GM18507 (cell line): ENCODE data around the gene PDIA6.

Experiments used
- DNase-seq: peaks from one replicate; pipeline ENCODE4 v3.0.0; 2011; ENCODE audit warnings: low read depth; ENCODE audit not compliant: insufficient read length; ENCODE audit errors: extremely low spot score
- FAIRE-seq: peaks from 2 replicates; lab custom pipeline; 2011; peaks lifted over from hg19 to GRCh38; lab: Jason Lieb, UNC

Gene PDIA6

DNA sequence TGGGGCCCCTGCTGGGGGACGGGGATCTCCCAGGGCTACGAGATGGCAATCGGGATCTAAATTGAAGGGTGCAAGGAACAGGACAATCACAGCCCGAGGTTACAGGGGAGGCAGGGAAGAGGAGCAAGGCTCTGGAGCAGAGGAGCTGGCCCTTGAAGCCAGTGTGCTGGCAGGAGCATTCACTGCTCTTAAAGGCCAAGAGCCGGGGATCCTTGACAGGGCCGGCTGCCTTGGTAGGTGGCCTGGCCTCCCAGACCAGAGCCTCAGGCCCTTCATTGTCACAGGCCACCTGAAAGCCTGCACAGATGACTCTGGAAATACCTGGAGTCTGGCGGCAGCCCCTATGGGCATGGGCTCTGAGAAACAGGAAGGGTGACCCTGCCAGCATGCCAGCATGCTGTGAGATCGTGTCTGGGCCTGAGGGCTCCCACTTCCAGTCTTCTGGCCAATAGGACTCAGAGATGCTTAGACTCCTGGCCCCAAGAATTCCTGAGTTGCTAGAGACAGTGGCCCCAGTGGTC, 38.7 kb downstream of the PDIA6 start:
- no peak for DNase-seq
- no peak for FAIRE-seq

DNA sequence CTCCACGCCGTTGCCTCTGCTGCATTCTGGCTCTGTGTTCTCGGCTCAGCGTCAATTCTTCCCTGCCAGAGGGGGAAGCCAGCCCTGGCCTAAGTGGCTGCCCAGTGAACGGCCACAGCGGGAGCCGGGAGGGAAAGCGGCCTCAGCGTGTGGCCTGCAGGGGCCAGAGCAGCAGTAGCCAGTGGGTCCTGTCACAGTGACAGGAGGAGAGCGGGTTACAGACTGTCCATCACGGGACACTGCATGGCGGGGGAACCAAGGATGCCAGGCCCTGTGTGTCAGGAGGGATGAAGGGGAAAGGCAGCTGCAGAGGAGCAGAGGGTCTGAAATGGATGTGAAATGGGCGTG, 39.7 kb downstream of the PDIA6 start:
- DNase-seq (no peak), FAIRE-seq (no peak)

- DNase-seq (no peak), FAIRE-seq (no peak)
Observed at GRCh38 chr2:10772201-10772867, 40.3 kb downstream of the PDIA6 start.

- DNase-seq (no peak), FAIRE-seq (no peak)
Observed at GRCh38 chr2:10771786-10772185, 40.8 kb downstream of the PDIA6 start.

GRCh38 chr2:10770956-10771750, 41.4 kb downstream of the PDIA6 start:
- FAIRE-seq: no peak
- DNase-seq: no peak

DNA sequence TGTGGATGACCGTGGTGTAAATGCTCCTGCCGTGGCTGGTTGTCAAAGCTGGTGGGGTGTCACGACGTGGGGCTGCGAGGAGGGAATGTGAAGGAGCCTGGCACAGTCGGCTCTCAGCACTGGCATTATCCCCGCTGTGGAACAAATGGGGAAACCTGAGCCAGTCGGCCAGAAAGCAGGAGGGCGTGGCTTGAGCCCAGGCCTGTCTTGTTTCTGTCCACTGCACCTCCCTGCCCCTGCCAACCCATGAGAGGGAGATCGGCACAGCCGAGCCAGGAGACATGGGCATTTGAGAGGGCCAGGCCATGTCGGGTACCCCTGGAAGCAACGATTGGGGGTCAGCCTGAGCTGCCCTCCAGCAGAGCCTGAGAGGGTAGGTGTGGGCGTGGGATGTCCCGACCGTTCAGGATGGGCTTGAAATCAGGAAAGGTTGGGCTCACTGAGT, 44.5 kb downstream of the PDIA6 start:
- FAIRE-seq (no peak), DNase-seq (no peak)

- FAIRE-seq (no peak), DNase-seq (no peak)
Observed at GRCh38 chr2:10765914-10766313, 46.7 kb downstream of the PDIA6 start.

DNA sequence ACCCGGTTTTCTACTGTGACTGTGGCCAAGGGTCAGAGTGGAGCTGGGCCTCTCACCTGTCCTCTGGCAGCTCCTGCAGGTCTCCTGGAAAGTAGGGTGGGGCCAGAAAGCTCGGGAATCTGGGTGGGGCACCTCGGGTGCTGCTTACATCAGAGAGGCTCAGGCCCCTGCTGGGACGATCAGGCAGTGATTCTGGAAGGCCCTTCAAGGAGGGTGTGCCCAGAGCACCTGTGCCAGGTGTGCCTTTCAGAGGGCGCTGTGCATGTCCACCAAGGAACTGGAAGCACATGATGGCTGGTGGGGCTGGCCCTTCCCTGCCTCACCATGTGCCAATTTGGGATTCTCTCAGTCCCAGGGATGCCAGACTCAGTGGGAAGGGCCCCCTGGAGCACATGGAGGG, 47.1 kb downstream of the PDIA6 start:
- FAIRE-seq (no peak), DNase-seq (no peak)

DNA sequence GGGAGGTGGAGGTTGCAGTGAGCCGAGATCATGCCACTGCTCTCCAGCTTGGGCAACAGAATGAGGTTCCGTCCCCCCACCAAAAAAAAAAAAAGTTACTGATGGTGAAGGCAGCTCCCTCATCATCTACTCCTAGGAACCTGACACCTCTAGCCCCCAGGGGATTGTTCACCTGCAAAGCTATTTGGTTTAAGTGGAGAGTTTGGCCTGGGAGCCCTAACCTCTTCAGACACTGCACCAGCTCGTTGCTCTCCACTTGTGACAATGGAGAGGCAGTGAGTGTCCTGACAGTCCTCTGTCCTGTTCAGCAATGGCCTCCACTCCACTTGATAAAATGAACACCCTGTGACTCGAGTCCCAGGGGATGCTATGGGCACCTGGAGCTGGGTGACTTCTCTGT, 47.7 kb downstream of the PDIA6 start:
- FAIRE-seq (no peak), DNase-seq (no peak)

GRCh38 chr2:10764096-10764785, 48.3 kb downstream of the PDIA6 start:
- no peak for DNase-seq
- FAIRE-seq: no peak

DNA sequence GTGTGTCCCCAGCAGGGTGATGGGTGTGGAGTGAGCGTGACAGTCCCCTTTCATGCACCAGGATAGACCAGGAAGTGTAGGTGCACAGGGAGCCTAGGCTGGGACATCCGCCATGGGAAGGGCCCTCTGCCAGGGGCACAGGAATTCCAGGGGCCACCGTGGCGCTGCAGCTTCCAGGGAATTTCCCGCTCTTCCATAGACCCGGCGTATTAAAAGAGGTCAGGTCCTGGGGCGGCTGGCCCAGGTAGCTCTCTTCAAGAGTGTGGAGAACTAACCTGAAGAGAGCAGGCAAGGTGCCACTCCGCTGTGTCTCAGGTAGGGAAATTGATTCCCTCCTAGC, 49.2 kb downstream of the PDIA6 start:
- FAIRE-seq: no peak
- no peak for DNase-seq

DNA sequence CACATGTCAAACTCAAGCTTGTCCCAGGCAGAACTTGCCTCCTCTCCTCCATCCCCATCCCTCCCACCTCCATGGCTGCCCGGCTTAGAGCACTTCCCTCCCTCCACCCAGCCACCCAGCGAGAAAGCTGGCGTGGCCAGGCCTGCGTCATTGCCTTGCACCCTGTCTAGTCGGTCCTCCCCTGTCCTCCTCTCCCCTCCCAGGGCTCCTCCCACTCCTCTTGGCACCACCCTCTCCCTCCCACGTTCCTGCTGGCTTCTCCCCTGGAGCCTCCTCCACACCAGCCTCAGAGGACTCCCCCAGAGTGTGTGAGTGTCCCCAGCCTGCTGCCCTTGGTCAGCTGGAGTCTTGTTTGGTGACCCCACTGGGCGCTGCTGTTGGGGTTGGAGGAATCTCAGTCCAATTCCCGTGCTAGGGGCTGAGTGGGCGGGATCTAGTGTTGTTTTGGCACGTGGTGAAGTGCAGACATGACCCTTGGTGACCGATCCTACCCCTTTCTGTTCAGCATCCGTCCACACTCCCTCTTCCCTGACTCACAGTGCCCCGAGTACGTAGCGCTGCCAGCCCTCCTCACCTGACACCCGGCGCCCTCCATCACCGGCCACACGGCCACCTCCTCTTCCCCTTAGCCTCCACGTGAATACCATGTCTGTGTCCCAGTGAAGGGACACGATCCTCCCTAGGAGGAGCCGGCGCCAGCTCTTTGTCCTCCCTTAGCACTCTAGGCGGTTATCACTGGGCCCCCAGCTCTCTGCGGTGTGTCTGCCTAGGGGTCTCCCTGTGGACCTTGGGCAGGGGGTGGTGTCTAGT, 49.7 kb downstream of the PDIA6 start:
- FAIRE-seq: no peak
- DNase-seq: no peak

DNA sequence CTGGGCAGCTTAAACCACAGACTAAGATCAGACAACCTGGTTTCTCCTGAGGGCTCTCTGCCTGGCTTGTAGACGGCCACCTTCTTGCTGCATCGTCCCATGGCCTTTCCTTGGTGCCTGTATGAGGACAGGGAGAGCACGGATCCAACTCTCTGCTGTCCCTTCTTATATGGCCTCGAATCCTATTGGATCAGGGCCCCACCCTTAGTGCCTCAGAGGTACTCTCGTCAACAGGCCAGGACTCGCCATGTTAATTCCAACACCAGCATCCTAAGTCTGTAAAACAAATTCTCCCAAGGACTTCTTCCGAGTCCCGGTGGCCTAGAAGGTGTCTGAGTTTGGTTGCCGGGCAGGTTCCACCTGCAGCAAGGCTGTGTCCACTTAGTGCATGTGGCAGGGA, 51.0 kb downstream of the PDIA6 start:
- DNase-seq: no peak
- FAIRE-seq: no peak

DNA sequence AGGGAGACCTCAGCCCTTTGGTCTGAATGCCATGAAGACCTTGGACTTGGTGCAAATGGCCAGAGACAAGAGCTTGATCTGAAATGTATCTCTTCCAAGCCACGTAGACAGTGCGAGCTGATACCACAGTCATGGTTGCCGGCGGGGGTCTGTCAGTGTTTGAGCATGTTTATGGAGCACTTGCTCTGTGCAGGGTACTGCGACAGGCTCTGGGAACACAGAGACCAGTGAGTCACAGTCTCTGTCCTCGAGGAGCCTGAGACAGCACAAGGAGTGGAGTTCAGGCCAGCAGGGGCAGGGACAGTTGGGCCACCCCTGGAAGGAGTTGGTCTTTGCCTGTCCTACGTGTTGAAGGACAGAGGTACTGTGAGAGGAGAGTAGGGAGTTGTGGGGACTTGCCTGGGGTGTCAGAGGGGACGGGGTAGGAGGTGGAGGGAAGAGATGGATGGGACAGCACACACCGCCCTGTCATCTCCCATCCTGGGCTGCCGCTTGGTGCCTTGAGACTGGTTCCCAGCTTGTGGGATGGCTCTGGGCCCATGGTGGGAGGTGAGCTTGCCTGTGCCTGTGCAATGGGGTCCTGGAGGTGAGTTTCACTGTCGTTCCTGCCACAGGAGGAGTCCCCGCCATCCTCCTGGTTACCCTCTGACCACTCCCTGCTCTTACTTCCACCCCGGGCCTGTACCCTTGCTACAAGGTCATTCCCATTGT, 51.6 kb downstream of the PDIA6 start:
- DNase-seq (no peak), FAIRE-seq (no peak)

DNA sequence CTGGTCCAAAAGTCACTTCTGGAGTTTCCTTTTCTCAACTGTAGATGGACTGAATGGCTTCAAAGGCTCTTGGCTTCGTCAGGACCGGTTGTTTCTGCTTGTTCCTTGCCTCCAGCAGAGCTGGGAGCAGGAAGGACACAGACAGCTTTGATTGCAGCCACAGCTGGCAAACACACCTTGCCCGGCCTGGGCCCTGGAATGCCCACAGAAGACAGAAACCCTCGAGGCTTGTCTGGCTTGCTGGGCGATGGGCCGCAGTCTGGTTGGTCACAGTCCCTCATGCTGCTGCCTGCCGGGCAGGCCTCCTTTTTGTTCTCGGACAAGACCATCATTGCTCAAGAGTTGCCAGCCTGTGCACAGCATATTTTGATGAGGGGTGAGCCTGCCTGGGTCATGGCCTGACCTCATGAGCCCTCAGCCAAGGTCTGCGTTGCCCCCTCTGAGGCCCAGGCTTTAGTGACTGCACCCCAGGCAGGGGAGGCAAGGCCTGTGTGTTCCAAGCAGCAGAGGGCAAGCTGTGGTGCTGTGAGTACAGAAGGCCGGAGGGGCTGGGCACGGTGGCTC, 53.4 kb downstream of the PDIA6 start:
- FAIRE-seq (no peak), DNase-seq (no peak)

DNA sequence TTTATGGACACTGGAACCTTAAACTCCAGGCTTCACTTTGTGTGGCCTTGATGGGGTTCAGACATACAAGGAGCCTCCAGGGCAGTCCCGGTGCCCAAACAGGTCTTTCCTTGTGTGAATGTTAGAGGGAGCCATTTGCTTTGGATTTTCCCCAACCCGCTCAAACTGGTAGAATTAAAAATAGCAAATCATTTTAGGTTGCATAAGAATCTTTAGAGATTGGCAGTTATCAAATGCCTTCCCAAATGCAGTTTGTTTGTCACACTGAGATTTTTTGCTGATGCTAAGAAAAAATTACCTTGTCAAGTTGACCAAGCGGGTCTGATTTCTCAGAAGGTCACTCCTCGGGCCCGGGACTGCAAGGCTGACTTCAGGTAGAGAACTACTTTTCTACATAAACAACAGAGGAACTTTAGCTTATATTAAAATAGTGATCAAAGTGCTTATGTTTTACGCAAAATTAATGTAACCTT, 54.7 kb downstream of the PDIA6 start:
- no peak for FAIRE-seq
- DNase-seq: no peak

DNA sequence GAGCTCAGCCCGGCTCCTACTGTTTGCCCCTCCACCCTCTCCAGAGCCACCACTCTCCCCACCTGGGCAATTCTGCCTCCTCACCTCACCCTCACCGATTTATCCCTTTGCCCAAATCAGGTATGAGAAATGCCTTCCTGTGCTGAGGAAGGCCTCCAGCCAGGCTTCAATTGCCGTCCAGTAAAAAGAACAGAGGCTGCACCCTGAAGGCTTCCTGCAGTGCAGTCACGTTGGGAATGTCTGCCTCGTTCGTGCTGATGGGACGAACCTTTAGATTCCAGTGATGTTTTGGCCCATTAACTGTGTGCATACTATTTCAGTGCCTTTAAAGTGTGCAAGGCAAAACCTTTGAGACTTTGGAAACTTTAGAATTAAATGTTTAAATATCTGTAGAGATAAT, 57.0 kb downstream of the PDIA6 start:
- no peak for DNase-seq

DNA sequence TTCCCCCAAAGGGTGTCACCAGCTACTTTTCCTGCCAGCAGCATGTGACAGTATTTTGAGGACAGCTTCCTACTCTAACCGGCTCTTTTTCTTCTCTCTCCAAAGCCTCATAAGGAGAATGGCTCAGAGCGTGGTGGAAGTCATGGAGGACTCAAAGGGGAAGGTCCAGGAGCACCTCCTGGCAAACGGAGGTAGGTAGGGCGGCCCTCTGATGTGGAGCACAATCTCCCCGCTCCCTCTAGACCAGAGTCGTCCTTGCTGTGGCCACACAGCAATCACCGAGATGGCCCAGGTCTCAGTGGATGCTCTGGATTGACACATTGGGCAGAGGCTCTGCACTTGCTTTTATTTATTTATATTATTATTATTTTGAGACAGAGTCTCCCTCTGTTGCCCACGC, 58.7 kb downstream of the PDIA6 start:
- DNase-seq: no peak

More for the DNA sequence above, 57.0 kb downstream of the PDIA6 start:
- FAIRE-seq: no peak

DNA sequence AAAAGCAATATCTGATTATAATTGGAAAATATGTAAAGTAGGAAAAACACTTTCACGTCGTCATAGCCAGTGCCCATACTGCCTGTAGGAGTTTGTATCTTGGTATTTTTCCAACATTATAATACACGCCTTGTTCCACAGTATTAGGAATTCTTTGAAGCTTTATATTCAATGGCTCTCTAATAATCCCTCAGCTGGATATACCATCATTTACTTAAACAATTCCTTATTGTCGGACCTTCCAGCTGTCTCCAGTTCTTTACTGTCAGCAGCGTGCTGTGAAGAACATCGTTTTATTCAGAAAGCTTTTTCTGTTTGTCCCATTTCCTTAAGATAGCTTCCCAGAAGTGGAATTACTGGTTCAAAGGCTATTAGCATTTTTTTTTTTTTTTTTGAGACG, 59.4 kb downstream of the PDIA6 start:
- no peak for DNase-seq
- FAIRE-seq: no peak

More for the DNA sequence above, 58.7 kb downstream of the PDIA6 start:
- no peak for FAIRE-seq
